Right renal cortex interstitium (tissue), 3 donors: ENCODE data around the gene NRN1. TPM values are rescaled to one million over a fixed set of nuclear protein-coding genes. Genes with fewer than 3 reads are reported as not detected.
"Not testable (repeated sequence)": the region's sequence is repeated elsewhere in the genome, so short reads cannot be mapped to it uniquely, and the experiment has no call there.

Experiments
- DNase-seq, 3 donors: peaks; one replicate each; pipeline ENCODE4 v3.0.0-alpha.2; 2013; ENCODE audit warnings: low read depth in 3 of 3, low spot score in 2 of 3
- polyA plus RNA-seq, 3 donors: library from polyadenylated mRNA; unstranded; fragments of 120-200 nt; gene quantifications; one replicate each; pipeline ENCODE4 v1.2.1, GENCODE V29; 2013; ENCODE audit not compliant: insufficient read length in 3 of 3

The NRN1 gene
- polyA plus RNA-seq, result 10 to 100 TPM in 1 of 3 donors, 1 to 10 TPM in 2; 5.7 to 10.4 (median 5.9) TPM

DNA sequence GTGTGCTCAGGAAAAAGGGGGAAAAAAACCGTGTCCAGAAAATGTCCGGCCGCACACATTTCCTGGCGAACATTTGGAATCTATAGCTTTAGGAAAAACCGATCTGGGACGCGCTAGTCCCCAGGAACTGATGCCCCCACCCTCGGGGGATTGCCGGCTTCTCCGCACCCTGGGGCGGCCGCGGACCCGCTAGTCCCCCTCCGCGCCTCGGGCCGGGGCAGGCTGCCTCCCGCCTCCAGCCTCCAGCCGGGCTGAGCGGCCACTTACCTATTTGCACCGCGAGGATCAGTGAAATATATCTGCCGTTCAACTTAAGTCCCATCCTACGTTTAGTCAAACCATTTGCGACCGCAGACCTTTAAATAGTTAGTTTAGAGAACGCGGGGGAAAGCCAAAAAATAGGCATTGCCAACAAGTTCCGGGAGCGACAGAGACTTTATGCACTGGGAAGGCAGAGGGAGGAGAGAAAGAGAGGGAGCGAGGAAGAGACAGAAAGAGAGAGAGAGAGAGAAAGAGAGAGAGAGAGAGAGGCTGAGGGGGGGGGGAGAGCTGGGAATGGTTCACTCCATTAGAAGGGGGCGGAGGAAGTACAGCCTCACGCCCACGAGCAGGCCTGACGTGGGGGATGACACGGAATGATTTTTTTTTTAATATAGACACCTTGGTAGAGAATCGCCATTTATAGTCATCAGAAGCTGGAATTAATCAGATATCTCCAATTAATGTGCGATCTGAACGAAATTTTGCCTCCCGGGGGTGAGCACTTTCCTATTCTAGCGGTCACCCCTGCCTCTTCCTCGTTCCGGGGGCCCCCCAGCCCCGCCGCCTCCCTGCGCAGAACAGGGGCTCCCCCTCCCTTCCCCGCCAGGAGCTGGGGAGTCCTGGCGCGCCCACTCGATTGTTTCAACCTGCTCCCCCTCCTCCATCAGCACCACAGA lies at the start of gene NRN1:
TSS of gene NRN1 (minus strand) at position 498 of the 938 bp plus-strand sequence. CDS start at position 322, 176 bp downstream.
- no peak for DNase-seq

- DNase-seq, result no peak
Observed at GRCh38 chr6:6052216-6052615, 45.5 kb upstream of the NRN1 start.

- no peak for DNase-seq
Observed at GRCh38 chr6:6046716-6047115, 40.0 kb upstream of the NRN1 start.

GRCh38 chr6:6039946-6040509 lies 33.3 kb upstream of the NRN1 start:
- no peak for DNase-seq

- DNase-seq, result no peak
Observed at GRCh38 chr6:6037179-6037578, 30.5 kb upstream of the NRN1 start.

- DNase-seq, result no peak
Observed at GRCh38 chr6:6033858-6034257, 27.1 kb upstream of the NRN1 start.

GRCh38 chr6:6026513-6027205 lies 19.9 kb upstream of the NRN1 start:
- no peak for DNase-seq

GRCh38 chr6:6025736-6026135 lies 19.0 kb upstream of the NRN1 start:
- DNase-seq, result no peak

- DNase-seq, result no peak
Observed at GRCh38 chr6:6024220-6024619, 17.5 kb upstream of the NRN1 start.

- DNase-seq, result not testable (repeated sequence)
Observed at GRCh38 chr6:6022841-6023240, 16.1 kb upstream of the NRN1 start.

DNA sequence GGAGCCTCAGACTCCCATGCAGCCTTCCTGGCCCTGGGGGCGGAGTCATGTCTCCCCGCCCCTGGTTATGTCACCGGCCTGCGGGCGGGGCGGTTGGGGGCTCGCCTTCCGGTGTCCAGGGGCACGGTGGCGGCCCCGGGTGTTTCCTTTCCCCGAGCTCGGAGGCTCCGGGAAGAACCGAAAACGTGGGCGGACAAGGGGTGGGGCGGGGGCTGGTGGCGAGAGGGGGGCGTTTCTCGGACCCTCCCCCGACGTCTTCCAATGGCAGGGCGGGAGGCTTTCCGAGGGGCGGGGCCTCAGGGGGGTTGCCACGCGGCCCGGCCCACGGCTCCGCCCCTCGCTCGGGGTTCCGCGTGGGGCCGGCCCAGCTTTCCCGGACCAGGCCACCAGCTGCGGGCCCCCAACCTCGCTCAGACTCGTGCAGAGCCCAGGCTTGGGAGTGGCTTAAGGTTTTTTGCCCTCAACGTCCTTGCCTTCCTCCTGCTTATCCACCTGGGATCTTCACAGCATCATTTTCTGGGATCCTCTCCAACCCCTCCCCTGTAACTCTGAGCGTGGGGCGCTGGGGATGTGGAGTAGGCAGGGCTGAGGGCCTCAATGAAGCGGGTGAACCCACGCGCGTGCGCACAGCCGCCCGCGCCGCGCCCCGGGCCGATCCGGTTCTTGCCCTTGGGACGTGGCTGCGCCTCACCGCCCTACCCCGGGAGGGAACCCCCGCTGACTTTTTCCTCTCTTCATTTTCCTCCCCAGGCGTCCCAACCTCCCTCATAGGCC lies 2.1 kb upstream of the NRN1 start:
- DNase-seq, result peak in 1 of 3 donors; percentile 56

GRCh38 chr6:6008089-6008647 lies 1.4 kb upstream of the NRN1 start:
- DNase-seq, result no peak

GRCh38 chr6:6007366-6008088 lies 802 bp upstream of the NRN1 start:
- DNase-seq, result no peak

DNA sequence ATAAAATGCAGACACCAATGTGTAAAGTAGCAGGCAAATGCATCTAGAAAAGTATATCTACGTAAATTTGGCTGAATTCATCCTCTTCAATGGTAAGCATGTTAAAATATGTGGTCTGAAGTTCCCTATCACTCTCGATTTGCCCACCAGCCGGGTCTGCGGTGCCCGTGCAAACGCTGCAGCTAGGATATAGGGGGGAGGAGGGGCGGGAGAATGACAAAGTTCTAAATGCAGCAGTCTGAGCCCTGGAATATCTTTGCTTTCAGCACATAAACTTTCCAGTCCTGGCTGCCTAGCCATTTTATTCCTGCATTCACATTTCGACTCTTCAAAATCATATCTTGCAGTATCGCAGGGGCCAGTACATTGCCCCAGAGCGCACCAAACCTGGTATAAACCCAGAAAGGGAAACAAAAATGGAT lies 708 bp downstream of the NRN1 start:
- DNase-seq, result no peak

DNA sequence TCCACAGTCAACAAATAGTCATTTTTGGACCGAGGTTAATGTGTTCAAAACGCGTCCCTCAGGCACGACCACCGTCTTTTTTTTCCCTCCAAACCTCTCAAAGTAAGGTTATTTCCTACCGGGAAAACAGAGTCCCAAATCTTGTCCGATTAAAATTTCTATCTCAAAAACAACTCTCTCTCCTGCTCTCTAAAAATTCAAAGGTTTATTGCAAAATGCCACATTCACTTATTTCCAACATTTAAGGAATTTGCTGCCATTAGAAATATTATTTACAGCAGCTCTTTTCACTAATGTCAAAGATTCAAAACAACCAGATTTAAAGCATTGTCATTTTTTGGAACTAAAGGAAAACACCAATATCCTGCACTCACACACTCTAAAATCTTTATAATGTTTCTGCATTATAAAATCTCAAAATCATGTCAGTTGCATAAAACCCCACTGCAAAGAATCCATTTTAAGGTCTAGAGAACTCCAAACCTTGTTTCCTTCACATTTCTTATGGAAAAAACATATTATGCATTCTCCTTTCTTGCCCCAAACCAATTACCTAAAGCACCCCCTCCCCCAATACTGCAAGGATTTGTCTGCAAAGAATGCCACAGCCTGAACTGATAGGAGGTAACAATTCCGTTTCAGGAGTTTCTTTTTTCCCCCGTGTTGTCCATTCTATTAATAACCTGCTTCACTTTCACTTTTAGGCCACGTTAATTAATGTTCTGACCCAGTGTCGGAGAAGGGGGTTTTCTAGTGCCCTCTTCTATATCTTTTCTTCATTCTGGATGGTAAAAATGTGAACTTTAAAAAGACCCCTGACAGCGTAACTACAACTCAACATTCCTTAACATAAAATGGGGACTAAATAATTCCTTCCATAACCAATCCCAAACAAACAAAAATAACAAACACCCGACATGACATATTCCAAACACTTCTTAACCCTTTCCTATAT lies 1.4 kb downstream of the NRN1 start:
- no peak for DNase-seq

DNA sequence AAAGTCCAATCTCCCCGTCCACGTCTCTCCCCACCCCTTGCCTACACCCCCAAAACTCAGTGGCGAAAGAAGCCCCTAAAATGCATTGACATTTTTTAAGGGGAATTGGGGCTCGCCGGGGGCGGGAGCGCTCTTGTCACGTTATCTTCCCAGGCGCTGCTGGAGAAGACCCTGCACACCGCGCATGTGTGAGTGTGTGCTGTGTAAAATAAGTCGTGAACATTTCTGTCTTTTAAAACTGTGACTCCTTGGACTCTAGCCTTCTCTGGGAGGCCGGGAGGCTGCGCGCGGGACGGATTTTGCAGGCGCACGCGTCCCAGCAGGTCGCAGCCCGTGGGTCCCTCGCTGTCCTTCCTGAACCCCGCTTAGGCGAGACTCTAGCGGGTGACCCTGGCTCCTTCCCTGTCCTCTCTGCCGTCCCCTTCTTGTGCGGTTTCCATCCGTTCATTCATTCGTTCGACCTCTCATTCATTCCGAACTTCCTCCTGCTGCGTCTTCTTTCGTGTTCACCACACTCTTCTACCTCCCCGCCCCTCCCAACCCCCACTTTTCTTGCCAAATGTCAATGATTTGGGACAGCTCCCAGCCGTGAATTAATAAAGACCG lies 2.2 kb downstream of the NRN1 start:
- no peak for DNase-seq

GRCh38 chr6:6003621-6004366 lies 2.9 kb downstream of the NRN1 start:
- DNase-seq, result peak in 1 of 3 donors; percentile 39
